NOMO-1 (cell line): ENCODE measurements around the gene PNKP.

ENCODE experiments used
- DNase-seq, 2 experiments: peaks; one replicate each; lab custom pipeline; 2025; ENCODE audit not compliant: unreplicated experiment in 2 of 2; lab: John Stamatoyannopoulos, UW

PNKP gene

DNA sequence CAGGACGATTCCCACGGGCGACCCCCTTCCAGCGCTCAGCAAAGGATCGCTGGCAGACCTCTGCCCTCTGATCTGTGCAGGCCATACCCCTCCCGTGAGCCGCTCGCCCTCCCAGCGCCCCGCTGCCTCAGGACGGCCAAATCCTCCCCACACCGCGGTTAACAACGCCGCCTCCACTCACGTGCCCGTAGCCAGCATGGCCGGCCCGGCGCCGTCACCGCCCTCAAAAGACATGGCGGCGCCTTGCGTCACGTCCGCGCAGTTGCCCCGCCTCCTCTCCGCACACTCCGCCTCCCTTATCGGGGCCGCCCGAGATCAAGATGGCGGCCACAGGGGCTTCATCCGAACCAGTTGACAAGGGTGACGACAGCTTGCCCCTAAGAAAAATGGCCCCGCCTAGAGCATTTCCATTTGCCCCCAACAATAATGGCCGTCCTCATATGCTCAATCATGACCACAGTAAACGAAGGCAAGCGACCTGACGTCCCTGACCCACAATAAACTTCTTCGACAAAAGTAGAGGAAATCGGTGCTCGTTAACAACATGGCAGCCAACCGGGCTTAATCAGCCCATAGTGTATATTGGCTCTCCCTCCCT is 9.1 kb upstream of the PNKP start:
- peak; percentile 97 to 98 for DNase-seq

DNA sequence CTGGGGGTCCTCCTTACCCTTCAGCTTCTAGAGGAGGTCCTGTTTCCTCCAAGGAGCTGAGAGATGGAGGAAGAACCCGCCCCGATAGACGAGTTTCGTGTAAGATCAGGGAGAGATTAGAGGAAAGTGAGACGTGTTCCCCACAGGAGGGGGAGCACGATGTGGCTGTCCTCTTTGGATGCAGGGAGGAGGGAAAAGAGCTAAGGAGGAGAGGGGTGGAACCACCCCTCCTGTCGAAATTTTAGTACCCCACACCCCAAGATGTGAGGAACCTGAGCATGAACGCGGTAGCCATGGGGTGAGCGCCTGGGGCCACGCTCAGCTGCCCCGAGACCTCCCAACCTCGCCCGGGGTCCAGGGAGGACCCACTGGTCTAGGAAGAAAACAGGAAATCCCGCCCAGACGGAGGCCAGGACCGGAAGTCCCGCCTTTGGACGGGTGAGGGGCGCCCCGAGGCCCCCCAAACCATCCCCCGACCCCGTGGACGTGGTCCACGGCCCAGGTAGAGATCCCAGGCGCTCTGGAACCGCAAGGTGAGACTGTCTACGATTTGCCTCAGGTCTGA is 8.6 kb upstream of the PNKP start:
- peak in 1 of 2 experiments; percentile 19 for DNase-seq

- no peak for DNase-seq
These were observed 7.8 kb upstream of the PNKP start for GRCh38 chr19:49875177-49875576.

GRCh38 chr19:49874503-49875157 is 7.3 kb upstream of the PNKP start:
- DNase-seq: no peak

GRCh38 chr19:49873834-49874233 is 6.5 kb upstream of the PNKP start:
- no peak for DNase-seq

GRCh38 chr19:49873129-49873521 is 5.7 kb upstream of the PNKP start:
- DNase-seq: no peak

- no peak for DNase-seq
These were observed 5.1 kb upstream of the PNKP start for GRCh38 chr19:49872245-49873128.

GRCh38 chr19:49871349-49871985 is 4.1 kb upstream of the PNKP start:
- no peak for DNase-seq

GRCh38 chr19:49870309-49870901 is 3.0 kb upstream of the PNKP start:
- no peak for DNase-seq

DNA sequence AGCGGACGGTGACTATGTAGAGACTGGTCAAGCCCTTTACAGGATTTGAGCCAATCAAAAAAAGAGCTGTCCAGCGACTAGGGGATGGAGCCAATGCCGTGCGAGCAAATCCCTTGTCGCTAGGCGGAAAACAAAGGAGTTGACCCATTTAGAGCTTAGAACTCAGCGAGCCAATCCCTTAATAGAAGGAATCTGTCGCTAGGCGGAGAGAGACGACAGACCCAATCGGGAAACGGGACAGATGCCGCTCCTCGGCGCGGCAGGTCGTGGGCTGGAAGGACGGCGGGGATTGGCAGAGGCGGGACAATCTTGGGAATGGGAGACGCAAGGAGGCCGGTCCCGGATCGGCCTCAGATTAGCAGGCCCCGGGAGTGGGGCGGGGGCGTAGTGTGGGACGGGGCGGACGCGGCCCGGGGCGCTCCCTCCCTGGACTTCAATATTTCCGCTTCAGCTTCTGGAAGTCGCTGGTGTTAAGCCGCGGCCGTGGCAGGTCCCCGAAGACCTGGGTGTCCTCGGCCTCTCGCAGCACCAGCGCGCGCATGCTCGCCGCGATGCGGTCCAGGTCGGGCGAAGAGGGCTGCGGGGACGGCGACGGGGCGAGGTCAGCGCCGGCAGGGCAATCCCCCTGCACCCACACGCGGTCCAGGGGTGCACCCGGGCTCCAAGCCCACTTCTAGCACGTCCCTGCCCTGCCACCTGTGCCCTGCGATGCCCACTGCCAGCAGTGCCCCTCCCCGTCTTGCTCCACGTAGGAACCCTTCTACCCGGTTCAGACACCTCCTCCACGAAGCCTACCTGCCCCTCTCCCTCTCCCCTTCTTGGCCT is 2.3 kb upstream of the PNKP start:
- peak; percentile 98 to 99 for DNase-seq

- no peak for DNase-seq
These were observed 1.7 kb upstream of the PNKP start for GRCh38 chr19:49869009-49869483.

DNA sequence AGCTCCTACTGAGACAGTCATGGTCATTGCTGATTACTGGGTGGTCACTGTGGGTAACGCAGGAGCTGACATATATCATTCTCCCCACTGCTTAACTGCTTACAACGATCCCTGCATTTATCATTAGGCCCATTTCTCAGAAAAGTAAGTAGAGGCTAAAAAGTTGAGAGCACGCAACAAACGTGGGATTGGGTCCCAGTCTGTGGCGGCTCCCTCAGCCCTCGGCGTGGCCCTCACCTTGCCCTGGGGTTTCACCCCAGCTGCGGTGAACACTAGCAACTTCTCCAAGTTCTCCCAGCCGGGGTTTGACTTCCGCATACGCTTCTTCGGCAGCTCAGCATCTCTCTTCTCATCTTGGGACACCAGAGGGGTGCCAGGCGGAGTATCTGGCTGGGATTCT is 2.5 kb downstream of the PNKP start:
- DNase-seq: peak in 1 of 2 experiments; percentile 44

GRCh38 chr19:49863935-49864320 is 3.4 kb downstream of the PNKP start:
- no peak for DNase-seq

GRCh38 chr19:49863254-49863934 is 4.0 kb downstream of the PNKP start:
- DNase-seq: no peak

DNA sequence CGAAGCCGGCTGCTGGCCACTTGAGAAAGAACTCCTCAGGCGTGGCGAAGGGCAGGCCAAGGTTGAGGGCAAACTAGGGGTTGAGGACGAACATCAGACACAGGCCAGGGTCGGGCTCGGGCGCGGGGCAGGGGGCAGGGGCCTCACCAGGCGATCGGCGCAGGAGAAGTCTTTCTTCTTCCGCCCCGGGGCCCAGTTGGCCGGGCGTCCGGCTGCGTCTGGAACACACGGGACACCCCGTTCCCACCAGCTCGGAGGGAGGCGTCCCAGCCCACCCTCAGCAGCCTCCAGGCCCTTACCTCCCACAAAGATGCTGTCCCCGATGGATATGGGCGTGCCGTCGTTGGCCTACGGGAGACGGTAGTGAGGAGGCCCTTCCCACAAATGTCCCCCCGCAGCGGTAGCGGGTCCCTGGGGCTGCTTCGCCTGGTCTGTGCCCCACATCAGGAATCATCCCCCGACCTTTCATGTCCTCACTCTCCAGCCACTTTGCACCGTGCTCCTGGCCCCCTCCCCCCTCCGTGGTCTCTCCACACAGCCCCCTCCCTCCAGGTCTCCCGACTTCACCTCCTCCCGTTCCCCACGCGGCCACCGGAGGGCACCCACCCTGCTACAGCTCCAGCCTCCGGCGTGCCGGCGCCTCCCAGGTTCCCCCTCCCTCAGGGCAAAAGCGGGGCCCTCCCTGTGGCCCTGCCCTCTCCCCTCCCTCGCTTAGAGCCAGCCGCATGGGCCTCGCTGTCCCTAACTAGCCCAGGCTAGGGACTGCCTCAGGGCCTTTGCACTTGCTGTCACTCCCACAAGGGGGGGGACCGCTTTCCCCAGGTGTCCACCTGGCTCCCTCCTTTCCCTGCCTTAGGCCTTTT is 4.8 kb downstream of the PNKP start:
- no peak for DNase-seq

- no peak for DNase-seq
These were observed 5.6 kb downstream of the PNKP start for GRCh38 chr19:49861541-49862378.

- no peak for DNase-seq
These were observed 6.3 kb downstream of the PNKP start for GRCh38 chr19:49861107-49861506.
